Measurements from ENCODE around the gene ASIP.

ASIP gene

DNA sequence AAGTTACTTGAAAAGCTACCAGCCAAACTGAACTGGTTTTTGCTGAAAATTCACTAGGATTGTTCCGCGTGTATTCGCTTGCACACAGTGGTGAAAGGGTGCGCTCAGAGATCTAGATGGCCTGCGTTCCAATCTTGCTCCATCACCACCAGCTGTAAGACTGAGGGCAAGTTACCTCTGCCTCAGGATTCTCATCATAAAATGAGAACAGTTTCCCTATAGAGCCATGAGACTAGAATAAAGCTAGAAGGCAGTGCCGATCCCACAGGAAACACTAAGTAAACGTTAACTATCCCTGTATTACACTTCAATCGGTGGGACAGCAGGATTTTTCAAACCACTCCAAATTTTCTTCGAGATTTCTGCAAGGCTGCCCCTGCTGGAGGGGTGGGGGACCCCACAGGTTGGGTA, 61.1 kb downstream of the ASIP start:
- Mint-ChIP-seq H3K4me1 (peaks cover 10% of the 10 kb centered on the region), H3K4me3 (peak overlapping the region in 2 of 3 experiments; percentile 91 to 93), H3K9me3 (no peaks in the 10 kb centered on the region), H3K27me3 (ENCODE audit: low read depth) (peaks cover 6% of the 10 kb centered on the region), H3K36me3 (ENCODE audit: low read depth) (peaks cover 4% of the 10 kb centered on the region), H3K27ac (peak overlapping the region; percentile 87 to 92 (median 92))
- TF ChIP-seq, protein P1, sequence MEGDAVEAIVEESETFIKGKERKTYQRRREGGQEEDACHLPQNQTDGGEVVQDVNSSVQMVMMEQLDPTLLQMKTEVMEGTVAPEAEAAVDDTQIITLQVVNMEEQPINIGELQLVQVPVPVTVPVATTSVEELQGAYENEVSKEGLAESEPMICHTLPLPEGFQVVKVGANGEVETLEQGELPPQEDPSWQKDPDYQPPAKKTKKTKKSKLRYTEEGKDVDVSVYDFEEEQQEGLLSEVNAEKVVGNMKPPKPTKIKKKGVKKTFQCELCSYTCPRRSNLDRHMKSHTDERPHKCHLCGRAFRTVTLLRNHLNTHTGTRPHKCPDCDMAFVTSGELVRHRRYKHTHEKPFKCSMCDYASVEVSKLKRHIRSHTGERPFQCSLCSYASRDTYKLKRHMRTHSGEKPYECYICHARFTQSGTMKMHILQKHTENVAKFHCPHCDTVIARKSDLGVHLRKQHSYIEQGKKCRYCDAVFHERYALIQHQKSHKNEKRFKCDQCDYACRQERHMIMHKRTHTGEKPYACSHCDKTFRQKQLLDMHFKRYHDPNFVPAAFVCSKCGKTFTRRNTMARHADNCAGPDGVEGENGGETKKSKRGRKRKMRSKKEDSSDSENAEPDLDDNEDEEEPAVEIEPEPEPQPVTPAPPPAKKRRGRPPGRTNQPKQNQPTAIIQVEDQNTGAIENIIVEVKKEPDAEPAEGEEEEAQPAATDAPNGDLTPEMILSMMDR (IDR thresholded peaks at IDR 0.05; ENCODE audit: unreplicated experiment in 3 of 3), result peak in 2 of 3 experiments; percentile 23 to 25

DNA sequence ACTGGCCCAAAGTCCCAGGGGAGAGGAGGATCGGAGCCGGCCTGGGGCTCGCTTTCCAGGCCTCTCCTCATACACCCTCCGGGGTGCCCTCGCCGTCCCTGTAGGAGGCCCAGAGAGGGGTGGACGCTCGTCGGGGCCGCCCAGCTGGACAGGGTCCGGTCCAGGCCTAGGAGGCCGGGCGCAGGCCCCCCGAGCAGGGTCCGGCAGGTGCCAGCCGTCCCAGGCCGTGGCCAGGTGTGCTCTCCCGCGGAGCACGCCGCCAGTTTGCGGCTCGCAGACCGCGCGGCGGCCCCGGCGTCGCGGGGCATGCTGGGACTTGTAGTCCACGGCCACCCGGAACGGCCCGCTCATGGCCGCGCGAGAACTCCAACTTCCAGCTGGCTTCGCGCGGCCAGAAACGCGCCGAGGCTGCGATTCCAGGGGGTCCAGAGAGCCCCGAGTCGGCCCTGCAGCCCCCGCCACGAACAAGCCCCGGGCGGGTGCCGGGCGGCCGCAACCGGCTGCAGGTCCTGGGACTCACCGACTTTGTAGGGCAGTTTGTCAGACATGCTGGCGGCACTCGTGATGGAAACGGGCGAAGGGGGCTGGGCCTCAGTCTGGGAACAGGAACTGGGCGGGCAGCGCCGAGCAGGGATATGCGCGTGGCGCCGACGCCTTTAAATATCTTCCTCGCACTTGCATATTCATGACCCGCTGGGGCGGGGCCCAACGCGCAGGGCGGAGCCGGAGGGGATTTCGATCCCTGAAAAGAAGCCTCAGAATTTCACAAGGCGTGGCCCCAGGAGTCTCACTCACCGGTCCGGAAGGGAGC, 61.7 kb downstream of the ASIP start, which contains the start of gene AHCY:
AHCY (minus strand) TSS at position 633 of the 811 bp plus-strand sequence; CDS start at position 548, 85 bp downstream.
- Mint-ChIP-seq H3K4me1 (peaks cover 10% of the 10 kb centered on the region), H3K27ac (peak within 1 kb of the TSS; percentile 92 to 95 (median 95)), H3K4me3 (peak within 1 kb of the TSS in 2 of 3 experiments; percentile 91 to 93), H3K27me3 (ENCODE audit: low read depth) (peaks cover 7% of the 10 kb centered on the region), H3K9me3 (no peaks in the 10 kb centered on the region), H3K36me3 (ENCODE audit: low read depth) (no peaks in the 10 kb centered on the region)
- TF ChIP-seq, protein P1 (IDR thresholded peaks at IDR 0.05; ENCODE audit: unreplicated experiment in 3 of 3), result peak in 1 of 3 experiments; percentile 7

DNA sequence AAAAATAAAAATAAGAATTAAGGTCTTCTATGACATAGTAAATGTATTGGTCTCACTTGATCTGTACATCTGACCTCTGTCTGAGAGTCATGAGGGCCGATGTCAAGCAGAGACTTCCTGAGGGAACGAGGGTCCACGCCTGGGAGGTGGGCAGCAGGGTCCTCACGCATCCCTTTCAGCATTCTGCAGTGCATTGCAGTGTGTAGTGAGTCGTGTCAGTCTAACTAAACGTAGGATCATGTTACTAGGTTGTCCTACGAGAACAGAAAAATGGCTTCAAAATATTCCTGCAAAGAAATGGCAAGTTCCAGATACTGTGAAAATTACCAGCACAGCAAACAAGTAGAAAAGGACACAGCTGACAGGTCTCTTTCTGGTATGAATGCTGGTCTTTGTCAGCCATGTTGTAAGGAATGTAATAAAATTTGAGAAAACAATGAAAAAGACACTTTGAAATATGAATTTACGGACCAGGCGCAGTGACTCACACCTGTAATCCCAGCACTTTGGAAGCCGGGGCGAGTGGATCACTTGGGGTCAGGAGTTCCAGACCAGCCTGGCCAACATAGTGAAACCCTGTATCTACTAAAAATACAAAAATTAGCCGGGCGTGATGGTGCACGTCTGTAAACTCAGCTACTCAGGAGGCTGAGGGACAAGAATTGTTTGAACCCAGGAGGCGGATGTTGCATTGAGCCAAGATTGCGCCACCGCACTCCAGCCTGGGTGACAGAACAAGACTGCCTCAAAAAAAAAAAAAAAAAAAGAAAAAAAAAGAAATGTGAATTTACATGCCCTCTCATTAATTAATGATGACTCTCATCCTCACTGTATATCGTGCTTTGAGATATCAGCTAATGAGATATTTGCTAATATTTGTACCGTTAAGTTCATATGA, 64.4 kb downstream of the ASIP start:
- H3K4me3 Mint-ChIP-seq, result peak overlapping the region in 2 of 3 experiments; percentile 61 to 65
- H3K4me1 Mint-ChIP-seq, result peaks cover 10% of the 10 kb centered on the region
- peak overlapping the region; percentile 51 to 83 (median 68) for H3K27ac Mint-ChIP-seq
- TF ChIP-seq, protein P1 (IDR thresholded peaks at IDR 0.05; ENCODE audit: unreplicated experiment in 3 of 3), result no peak
- no peaks in the 10 kb centered on the region for H3K9me3 Mint-ChIP-seq
- H3K27me3 Mint-ChIP-seq (ENCODE audit: low read depth), result peaks cover 11% of the 10 kb centered on the region
- H3K36me3 Mint-ChIP-seq (ENCODE audit: low read depth), result no peaks in the 10 kb centered on the region

DNA sequence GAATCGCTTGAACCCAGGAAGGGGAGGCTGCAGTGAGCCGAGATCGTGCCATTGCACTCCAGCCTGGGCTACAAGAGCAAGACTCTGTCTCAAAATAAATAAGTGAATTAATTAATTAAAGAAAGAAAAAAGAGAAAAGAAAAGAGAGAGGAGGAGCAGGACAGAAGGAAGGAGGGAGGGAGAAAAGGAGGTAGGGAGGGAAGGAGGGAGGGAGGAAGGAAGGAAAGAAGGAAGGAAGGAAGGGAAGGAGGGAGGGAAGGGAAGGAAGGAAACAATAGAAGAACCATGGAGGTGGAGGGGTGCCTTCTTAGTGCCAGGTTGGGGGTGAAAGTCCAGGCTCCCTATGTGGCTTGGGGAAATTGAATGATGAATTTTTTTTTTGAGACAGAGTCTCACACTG, 68.5 kb downstream of the ASIP start:
- TF ChIP-seq, protein P1 (IDR thresholded peaks at IDR 0.05; ENCODE audit: unreplicated experiment in 3 of 3), result no peak
- Mint-ChIP-seq H3K27me3 (ENCODE audit: low read depth) (peaks cover 29% of the 10 kb centered on the region), H3K36me3 (ENCODE audit: low read depth) (no peaks in the 10 kb centered on the region), H3K27ac (no peak overlapping the region), H3K4me1 (peaks cover 6% of the 10 kb centered on the region), H3K4me3 (no peak overlapping the region), H3K9me3 (no peaks in the 10 kb centered on the region)

DNA sequence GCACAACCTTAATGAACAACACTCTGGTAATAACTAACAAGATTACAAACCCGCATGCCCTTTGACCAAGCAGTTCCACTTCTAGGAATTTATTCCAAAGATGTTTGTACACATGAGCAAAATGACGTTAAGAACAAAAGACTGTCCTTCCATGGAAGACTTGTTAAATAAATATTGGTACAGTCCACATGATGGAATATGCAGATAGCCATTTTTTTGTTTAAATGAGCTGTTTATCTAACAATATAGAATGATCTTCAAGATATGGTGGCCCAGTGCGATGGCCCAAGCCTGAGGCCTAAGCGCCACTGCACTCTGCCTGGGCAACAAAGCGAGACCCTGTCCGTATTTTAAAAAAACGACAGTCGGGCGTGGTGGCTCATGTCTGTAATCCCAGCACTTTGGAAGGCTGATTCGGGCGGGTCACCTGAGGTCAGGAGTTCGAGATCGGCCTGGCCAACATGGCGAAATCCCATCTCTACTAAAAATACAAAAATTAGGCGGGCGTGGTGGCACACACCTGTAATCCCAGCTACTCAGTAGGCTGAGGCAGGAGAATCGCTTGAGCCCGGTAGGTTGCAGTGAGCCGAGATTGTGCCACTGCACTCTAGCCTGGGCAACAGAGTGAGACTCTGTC, 69.4 kb downstream of the ASIP start:
- peak overlapping the region; percentile 26 to 65 (median 50) for H3K4me3 Mint-ChIP-seq

More for the DNA sequence above, 69.4 kb downstream of the ASIP start:
- no peaks in the 10 kb centered on the region for H3K36me3 Mint-ChIP-seq (ENCODE audit: low read depth)
- H3K4me1 Mint-ChIP-seq, result peaks cover 6% of the 10 kb centered on the region
- peaks cover 29% of the 10 kb centered on the region for H3K27me3 Mint-ChIP-seq (ENCODE audit: low read depth)
- H3K27ac Mint-ChIP-seq, result peak overlapping the region in 2 of 3 experiments; percentile 52 to 84
- H3K9me3 Mint-ChIP-seq, result no peaks in the 10 kb centered on the region
- TF ChIP-seq, protein P1 (IDR thresholded peaks at IDR 0.05; ENCODE audit: unreplicated experiment in 3 of 3), result no peak
